GM23338 (cell line): ENCODE data around the gene ARID1B. TPM values are rescaled to one million over a fixed set of nuclear protein-coding genes. Genes with fewer than 3 reads are reported as not detected.

ENCODE experiments used
- ATAC-seq: fragments of 200-7000 bp; cut with Tn5 transposase; 3 replicates; pipeline ENCODE4 v1.9.1; 2020
- DNase-seq: peaks from one replicate; pipeline ENCODE4 v3.0.0-alpha.2; 2015; ENCODE audit warnings: low spot score
- H2AFZ ChIP-seq: fragments of 200-600 bp; sonication (generic); 2 replicates; pipeline ENCODE4 v1.8.0; 2016; ENCODE audit warnings: antibody characterized with exemption, mild to moderate bottlenecking, moderate library complexity
- H3F3A ChIP-seq: fragments of 200-600 bp; sonication (generic); replicated peaks from 2 replicates; pipeline ENCODE4 v1.8.0; 2017; ENCODE audit warnings: antibody characterized with exemption, mixed run types, low read depth
- H3K27ac ChIP-seq: fragments of 200-600 bp; sonication (generic); 2 replicates; pipeline ENCODE4 v1.6.1; 2016; ENCODE audit warnings: low read depth
- H3K27me3 ChIP-seq: fragments of 200-600 bp; sonication (generic); 2 replicates; pipeline ENCODE4 v1.8.0; 2016; ENCODE audit warnings: mild to moderate bottlenecking, mixed run types, moderate library complexity; ENCODE audit not compliant: insufficient read depth
- H3K36me3 ChIP-seq: fragments of 200-600 bp; sonication (generic); 2 replicates; pipeline ENCODE4 v1.8.0; 2016; ENCODE audit warnings: mild to moderate bottlenecking; ENCODE audit not compliant: insufficient read depth
- H3K4me1 ChIP-seq: fragments of 200-600 bp; sonication (generic); 2 replicates; pipeline ENCODE4 v1.8.0; 2016; ENCODE audit warnings: mild to moderate bottlenecking, moderate library complexity; ENCODE audit not compliant: insufficient read depth
- H3K4me2 ChIP-seq: fragments of 200-600 bp; sonication (generic); 2 replicates; pipeline ENCODE4 v1.7.1; 2017; ENCODE audit warnings: mixed run types
- H3K4me3 ChIP-seq: fragments of 200-600 bp; sonication (generic); 2 replicates; pipeline ENCODE4 v1.6.1; 2016; ENCODE audit warnings: mixed run types
- H3K79me2 ChIP-seq: fragments of 200-600 bp; sonication (generic); replicated peaks from 2 replicates; pipeline ENCODE4 v1.8.0; 2017; ENCODE audit warnings: mild to moderate bottlenecking; ENCODE audit not compliant: insufficient read depth
- H3K9me2 ChIP-seq: fragments of 200-600 bp; sonication (generic); 2 replicates; pipeline ENCODE4 v1.8.0; 2017; ENCODE audit not compliant: insufficient read depth
- H4K20me1 ChIP-seq: fragments of 200-600 bp; sonication (generic); replicated peaks from 2 replicates; pipeline ENCODE4 v1.8.0; 2017; ENCODE audit warnings: mild to moderate bottlenecking; ENCODE audit not compliant: insufficient read depth
- H3K27ac Mint-ChIP-seq: 2 replicates; pipeline ENCODE4 v1.8.0; 2020; ENCODE audit warnings: inconsistent platforms, mild to moderate bottlenecking, moderate library complexity, mixed read lengths
- H3K27me3 Mint-ChIP-seq: 3 replicates; pipeline ENCODE4 v1.8.0; 2022; ENCODE audit warnings: low read depth, mild to moderate bottlenecking, moderate library complexity, mixed read lengths, inconsistent platforms; ENCODE audit not compliant: insufficient read depth, poor library complexity
- H3K36me3 Mint-ChIP-seq: 3 replicates; pipeline ENCODE4 v1.8.0; 2021; ENCODE audit warnings: low read depth, mild to moderate bottlenecking, inconsistent platforms, moderate library complexity, mixed read lengths
- H3K4me1 Mint-ChIP-seq: 3 replicates; pipeline ENCODE4 v1.8.0; 2020; ENCODE audit warnings: mild to moderate bottlenecking, inconsistent platforms, mixed read lengths
- H3K4me3 Mint-ChIP-seq: 3 replicates; pipeline ENCODE4 v1.8.0; 2021; ENCODE audit warnings: moderate library complexity, mild to moderate bottlenecking, inconsistent platforms, mixed read lengths
- H3K9me3 Mint-ChIP-seq: 3 replicates; pipeline ENCODE4 v1.8.0; 2020; ENCODE audit warnings: moderate library complexity, mild to moderate bottlenecking, inconsistent platforms, mixed read lengths
- CREB1 ChIP-seq: fragments of 250-450 bp; sonication (Bioruptor Pico); IDR thresholded peaks from 2 replicates; pipeline ENCODE4 v1.5.0; 2020; ENCODE audit warnings: low read depth, mild to moderate bottlenecking, moderate library complexity
- CTCF ChIP-seq, 2 experiments: fragments of 200-600 bp in 1 of 2; sonication (generic) in 1 of 2; conservative IDR thresholded peaks; 2 replicates each; pipeline versions ENCODE4 v1.5.1 to v1.6.1; 2016 to 2017; ENCODE audit warnings: antibody characterized with exemption in 2 of 2, low read depth in 2 of 2, mild to moderate bottlenecking in 2 of 2, moderate library complexity in 1 of 2
- ETS1 ChIP-seq: IDR thresholded peaks from 2 replicates; pipeline ENCODE4 v1.6.1; 2016; ENCODE audit warnings: antibody characterized with exemption
- EZH2 ChIP-seq: fragments of 200-600 bp; sonication (generic); IDR thresholded peaks from one replicate; pipeline ENCODE4 v1.8.0; 2017; ENCODE audit warnings: antibody characterized with exemption, mild to moderate bottlenecking, low read depth; ENCODE audit not compliant: unreplicated experiment
- EZH2phosphoT487 ChIP-seq: fragments of 200-600 bp; sonication (generic); IDR thresholded peaks from one replicate; pipeline ENCODE4 v1.8.1; 2018; ENCODE audit warnings: antibody characterized with exemption; ENCODE audit not compliant: unreplicated experiment
- JUNB ChIP-seq: IDR thresholded peaks from one replicate; pipeline ENCODE4 v1.6.1; 2016; ENCODE audit warnings: antibody characterized with exemption; ENCODE audit not compliant: unreplicated experiment
- NANOG ChIP-seq: IDR thresholded peaks from 2 replicates; pipeline ENCODE4 v1.6.1; 2016; ENCODE audit warnings: antibody characterized with exemption, borderline replicate concordance
- POLR2AphosphoS5 ChIP-seq: IDR thresholded peaks from 2 replicates; pipeline ENCODE4 v1.6.1; 2016; ENCODE audit warnings: antibody characterized with exemption, low read depth
- REST ChIP-seq: IDR thresholded peaks from one replicate; pipeline ENCODE4 v1.6.1; 2018; ENCODE audit warnings: antibody characterized with exemption; ENCODE audit not compliant: unreplicated experiment
- STAT1 ChIP-seq: IDR thresholded peaks from one replicate; pipeline ENCODE4 v1.6.1; 2016; ENCODE audit warnings: antibody characterized with exemption; ENCODE audit not compliant: unreplicated experiment
- ZNF114 ChIP-seq: fragments of 250-450 bp; sonication (Bioruptor Pico); IDR thresholded peaks from 2 replicates; pipeline ENCODE4 v1.5.0; 2020; ENCODE audit warnings: mild to moderate bottlenecking, moderate library complexity
- ZNF331 ChIP-seq: fragments of 250-450 bp; sonication (Bioruptor Pico); IDR thresholded peaks from 2 replicates; pipeline ENCODE4 v1.5.0; 2020; ENCODE audit warnings: low read depth, mild to moderate bottlenecking, moderate library complexity
- ZNF462 ChIP-seq: fragments of 250-450 bp; sonication (Bioruptor Pico); IDR thresholded peaks from 2 replicates; pipeline ENCODE4 v1.5.0; 2020; ENCODE audit warnings: mild to moderate bottlenecking, moderate library complexity
- polyA plus RNA-seq: library from polyadenylated mRNA; unstranded; fragments of >200 nt; fragmentation: Nextera tagmentation; extraction: Ambion mirVana; gene quantifications from 2 replicates; pipeline ENCODE4 v1.2.1, GENCODE V29; 2016
- total RNA-seq: library from RNA; depleted of rRNA; stranded (reverse); fragments of >200 nt; shearing (Covaris generic); gene quantifications from 2 replicates; pipeline ENCODE4 v1.2.3, GENCODE V29; 2014

The ARID1B gene
- total and polyA plus RNA-seq, 2 experiments from 2014 or later: 59.3 to 72.2 TPM

- no peaks in the 10 kb centered on the region for H3K27me3 Mint-ChIP-seq
- TF ChIP-seq REST (no peak), ZNF462 (CRISPR knock-in tag) (no peak), POLR2AphosphoS5 (no peak), CTCF (conservative IDR thresholded peaks at IDR 0.05; ENCODE audit: low read depth in 2 of 2) (no peak), ZNF114 (CRISPR knock-in tag) (no peak), JUNB (no peak), STAT1 (no peak), CREB1 (CRISPR knock-in tag) (no peak), ETS1 (no peak), EZH2phosphoT487 (no peak), EZH2 (no peak), NANOG (no peak), ZNF331 (CRISPR knock-in tag) (no peak)
- peak; percentile 38 for ATAC-seq
These were observed 281.4 kb downstream of the ARID1B start for GRCh38 chr6:157058574-157058973.

More at GRCh38 chr6:157058574-157058973, 281.4 kb downstream of the ARID1B start:
- Histone ChIP-seq H3K4me2 (no peak overlapping the region), H2AFZ (no peak overlapping the region), H3K79me2 (peaks cover 57% of the 10 kb centered on the region), H3K9me2 (no peaks in the 10 kb centered on the region), H3K27me3 (no peaks in the 10 kb centered on the region), H3K27ac (no peak overlapping the region), H3K4me1 (peaks cover 25% of the 10 kb centered on the region), H3K4me3 (no peak overlapping the region), H4K20me1 (0 out of 2 replicates have a peak, but pooled peaks cover 8% of the 10 kb centered on the region), H3K36me3 (no peaks in the 10 kb centered on the region), H3F3A (no peaks in the 10 kb centered on the region)
- no peak for DNase-seq
- Mint-ChIP-seq H3K27ac (peak overlapping the region; percentile 80; the same call in 1 of the 2 replicates), H3K4me3 (no peak overlapping the region), H3K9me3 (peaks cover 9% of the 10 kb centered on the region; the same call in 2 of the 3 replicates), H3K4me1 (peaks cover 39% of the 10 kb centered on the region), H3K36me3 (peaks cover 18% of the 10 kb centered on the region)
